ENCODE results near the gene BBS7.

DNA sequence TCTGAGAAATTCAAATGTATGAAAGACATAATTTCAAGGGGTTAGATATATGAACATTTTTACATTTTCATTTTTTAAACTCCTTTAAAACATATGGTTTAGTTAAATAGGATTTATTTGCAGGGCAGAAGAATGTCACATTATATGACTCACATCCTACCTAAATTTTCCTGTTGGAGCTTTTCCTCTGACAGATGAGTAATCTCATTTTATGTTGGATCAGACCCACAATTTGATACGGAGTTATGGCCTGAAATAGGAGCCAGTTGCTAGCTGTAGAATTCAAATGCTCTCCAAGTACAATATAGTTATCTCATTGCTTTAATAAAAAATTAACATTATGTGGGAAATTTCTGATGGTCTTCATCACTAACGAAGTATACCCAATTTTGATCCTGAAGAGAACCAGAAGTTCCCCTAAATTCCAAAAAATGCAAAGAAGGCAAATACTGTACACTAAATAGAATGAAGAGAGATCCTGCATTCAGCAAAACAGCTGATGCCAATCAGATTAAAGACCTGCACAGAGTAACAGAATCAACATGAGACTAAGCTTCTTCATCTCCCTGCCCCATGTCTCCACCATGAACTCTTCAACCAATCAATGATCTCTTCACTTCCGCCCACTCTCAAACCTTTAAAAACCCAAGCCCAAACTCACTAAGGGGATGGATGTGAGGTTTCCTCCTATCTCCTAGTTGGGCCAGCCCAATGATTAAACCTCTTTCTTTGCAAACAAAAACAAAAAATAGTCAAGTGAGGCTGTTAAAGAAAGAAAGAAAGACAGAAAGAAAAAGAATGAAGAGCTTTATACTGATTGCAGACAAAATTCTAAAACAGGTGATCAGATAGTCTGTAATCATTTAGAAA lies 80.1 kb downstream of the BBS7 start:
- TF ChIP-seq GATA2 (IDR thresholded peaks at IDR 0.05; ENCODE audit: low read depth, low read length) (no peak), GATA3 (IDR thresholded peaks at IDR 0.05; ENCODE audit: low read depth, low read length) (no peak)

All from SH-SY5Y (cell line).